Head of caudate nucleus (tissue), 42 donors: ENCODE measurements around the gene CASP2.

ENCODE experiments used
- DNase-seq, 42 donors: peaks; one replicate each; pipeline versions ENCODE4 v3.0.0 to v3.0.0-alpha.2; 2020 to 2021; ENCODE audit warnings: mixed read lengths in 7 of 42
- intact Hi-C: fragments of 100-400 bp; cut with DNase I; formaldehyde crosslinking; loops from one replicate; pipeline ENCODE4 v1.15.0; 2022

Gene CASP2

DNA sequence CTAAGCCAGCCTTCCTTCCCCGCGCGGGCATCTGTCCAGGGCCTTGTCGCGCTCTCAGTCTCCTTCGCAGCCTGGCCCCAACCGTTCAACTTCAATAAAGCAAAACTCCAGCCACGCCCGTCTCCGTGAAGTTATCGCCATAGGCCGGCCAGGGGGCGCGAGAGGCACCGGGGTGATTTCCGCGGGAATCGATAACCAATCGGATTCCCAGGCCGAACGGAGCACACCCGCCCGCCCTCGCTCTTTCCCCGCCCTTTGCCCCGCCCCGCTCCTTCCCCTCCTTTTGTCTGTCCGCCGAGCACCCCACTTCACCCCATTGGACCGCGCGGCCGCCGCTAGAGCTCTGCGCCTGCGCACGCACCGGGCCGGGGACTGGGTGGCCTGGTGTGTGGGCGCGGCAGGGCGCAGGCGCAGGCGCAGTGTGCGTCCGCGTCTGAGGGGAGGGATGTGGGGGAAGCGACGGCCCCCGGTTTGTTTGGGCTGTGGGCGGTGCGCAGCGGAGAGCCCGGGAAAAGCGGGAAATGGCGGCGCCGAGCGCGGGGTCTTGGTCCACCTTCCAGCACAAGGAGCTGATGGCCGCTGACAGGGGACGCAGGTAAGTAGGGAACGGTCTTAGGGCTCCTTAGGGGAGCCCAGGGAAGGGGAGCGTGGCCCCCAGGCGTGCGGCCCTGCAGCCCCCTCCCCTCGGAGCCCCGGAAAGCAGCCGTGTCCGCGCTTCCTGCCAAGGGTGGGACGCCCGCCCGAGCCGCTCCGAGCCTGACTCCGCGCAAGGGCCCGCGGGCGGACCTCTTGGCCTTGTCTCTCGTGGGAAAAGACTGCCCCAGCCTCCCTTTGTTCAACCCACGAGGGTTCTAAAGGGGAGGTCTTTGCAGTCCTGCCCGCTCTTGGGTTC is at the start of gene CASP2:
Gene CASP2, plus strand, starts transcription at position 417 of the 892 bp plus-strand sequence. Its CDS starts 105 bp downstream, at position 522.
- DNase-seq = peak; percentile 89 to 99 (median 98)
- intact Hi-C loops = no loop called here

DNA sequence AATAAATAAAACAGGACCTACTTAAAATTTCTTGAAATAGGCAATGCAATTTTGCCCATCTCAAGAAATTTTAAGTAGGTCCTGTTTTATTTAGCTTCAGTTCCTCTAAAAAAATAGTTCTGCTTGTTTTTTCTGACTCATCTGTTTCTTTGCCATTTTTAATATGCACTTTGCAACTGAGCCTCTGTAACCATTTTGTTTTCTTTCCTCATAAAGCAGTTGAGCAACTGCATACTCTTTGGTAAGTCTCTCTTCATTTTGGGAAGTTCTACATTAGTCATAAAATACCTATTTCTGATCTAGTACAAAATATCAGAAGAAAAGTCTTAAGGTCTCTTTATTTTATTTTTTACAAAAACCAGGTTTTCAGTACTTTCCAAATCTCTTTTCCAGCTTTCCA is 48.3 kb upstream of the CASP2 start:
- intact Hi-C loops = loop anchor here (5.0 kb wide), 1 partner anchor 67 kb away; no protein-coding TSS in a partner anchor
- DNase-seq = no peak

DNA sequence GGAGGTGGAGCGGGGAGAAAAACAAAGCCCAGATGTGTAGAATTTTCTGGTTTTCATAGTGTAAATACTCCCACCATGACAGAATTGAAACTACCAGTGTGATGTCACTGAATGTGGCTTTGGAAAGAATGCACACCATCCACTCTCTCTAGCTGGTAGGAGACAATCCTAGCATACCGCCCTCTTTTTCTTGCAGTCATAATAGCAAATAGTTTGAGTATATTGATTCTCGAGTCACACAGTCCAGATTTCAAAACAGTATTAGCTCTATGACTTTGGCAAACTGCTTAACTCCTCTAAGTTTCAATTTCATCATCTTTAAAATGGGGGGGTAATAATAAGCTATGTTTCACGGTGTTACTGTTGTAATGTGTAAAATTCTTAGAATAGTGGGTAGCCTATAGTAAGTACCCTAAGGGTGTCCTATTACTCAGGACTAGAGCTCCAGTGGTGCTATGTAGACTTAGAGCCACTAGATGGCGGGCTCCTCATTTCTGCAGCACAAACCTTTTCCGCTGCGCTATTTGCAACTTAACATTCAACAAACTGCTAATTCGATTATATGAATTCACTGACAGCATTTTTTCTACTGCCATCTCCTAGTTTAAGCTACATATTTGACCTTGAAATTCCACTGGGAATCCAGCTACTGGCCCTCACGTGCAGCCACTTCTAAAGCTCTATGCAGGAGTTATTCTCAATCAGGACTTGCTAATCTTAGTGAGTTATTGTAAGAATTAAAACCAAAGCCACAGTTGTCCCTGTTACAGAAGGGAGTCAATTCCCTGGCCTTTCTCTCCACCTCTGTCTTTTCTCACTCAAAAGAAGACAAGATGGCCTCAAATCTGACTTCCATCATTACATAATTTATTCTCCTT is 47.6 kb upstream of the CASP2 start:
- peak; percentile 22 to 92 (median 80) for DNase-seq
- intact Hi-C loops = loop anchor here (5.0 kb wide), 1 partner anchor 67 kb away; no protein-coding TSS in a partner anchor

DNA sequence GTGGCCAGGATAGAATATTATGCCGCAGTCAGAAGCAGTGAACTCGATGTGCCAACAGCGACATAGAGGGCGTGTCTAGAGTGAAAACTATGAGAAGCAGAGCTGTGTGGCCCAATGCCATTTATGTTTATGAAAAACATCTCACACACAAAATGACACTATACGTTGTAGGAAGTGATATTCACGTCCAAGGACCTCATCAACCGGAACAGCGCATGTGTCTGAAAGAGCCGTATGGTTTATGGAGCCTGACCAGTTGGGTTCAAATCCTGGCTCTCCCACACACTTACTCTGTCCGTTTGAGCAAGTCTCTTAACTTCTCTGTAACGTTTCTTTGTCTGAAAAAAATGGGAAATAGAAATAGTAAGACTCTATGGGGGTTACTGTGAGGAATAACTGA is 45.8 kb upstream of the CASP2 start:
- DNase-seq = no peak
- intact Hi-C loops = loop anchor here (5.0 kb wide), 1 partner anchor 65 kb away; no protein-coding TSS in a partner anchor

DNA sequence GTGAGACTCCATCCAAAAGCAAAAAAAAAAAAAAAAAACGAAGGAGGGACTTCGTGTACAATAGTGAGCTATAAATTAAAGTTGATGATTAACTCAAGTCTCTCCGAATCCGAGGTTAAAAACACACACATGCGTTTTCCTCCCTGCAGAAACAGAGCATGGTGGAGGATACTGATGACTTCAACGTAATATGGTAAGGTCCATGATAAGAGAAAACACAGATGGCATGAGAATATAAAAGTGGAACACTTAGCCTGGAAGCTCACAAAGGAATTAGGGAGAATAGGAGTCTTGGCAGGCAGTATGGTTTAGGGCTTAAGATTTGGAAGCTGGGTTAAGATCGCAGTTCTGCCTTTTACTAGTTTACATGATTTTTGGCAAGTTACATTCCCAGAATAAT is 45.0 kb upstream of the CASP2 start:
- DNase-seq = no peak
- intact Hi-C loops = loop anchor here (5.0 kb wide), 1 partner anchor 64 kb away; no protein-coding TSS in a partner anchor

DNA sequence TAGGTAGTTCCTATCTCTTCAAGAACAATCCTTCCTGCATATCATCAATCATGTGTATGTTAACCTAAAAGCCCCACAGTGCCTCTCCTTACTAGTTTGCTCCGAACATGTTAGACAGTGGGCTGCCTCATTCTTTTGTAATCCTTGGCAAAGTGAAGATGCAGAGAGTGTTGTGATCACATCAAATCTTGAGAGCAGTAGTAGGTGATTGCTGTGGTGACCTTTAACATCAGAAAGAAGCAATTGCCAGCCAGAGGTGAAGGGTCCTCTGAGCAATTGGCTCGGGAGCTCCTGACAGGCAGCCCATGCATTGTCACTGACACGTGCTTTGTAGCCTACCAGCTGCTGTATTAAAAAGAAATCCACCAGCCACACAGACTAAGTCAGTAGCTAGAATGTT is 44.5 kb upstream of the CASP2 start:
- intact Hi-C loops = loop anchor here (5.0 kb wide), 1 partner anchor 64 kb away; no protein-coding TSS in a partner anchor
- DNase-seq = no peak

DNA sequence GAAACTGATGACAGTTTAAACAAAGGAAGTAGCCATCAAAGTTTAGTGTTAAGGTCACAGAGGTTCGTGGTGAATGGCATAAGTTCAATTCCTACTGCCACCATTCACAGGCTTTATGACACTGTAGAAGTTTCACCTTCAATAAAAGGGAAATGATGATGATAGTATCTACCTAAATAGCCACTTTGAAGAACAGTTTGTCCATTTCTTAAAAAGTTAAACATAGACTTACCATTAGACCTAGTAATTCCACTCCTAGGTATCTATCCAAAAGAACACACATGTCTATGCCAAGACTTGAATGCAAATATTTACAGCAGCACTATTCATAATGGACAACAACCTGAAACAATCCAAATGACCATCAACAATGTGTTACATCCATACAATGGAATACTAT is 43.8 kb upstream of the CASP2 start:
- no peak for DNase-seq
- intact Hi-C loops = loop anchor here (5.0 kb wide), 1 partner anchor 63 kb away; no protein-coding TSS in a partner anchor

DNA sequence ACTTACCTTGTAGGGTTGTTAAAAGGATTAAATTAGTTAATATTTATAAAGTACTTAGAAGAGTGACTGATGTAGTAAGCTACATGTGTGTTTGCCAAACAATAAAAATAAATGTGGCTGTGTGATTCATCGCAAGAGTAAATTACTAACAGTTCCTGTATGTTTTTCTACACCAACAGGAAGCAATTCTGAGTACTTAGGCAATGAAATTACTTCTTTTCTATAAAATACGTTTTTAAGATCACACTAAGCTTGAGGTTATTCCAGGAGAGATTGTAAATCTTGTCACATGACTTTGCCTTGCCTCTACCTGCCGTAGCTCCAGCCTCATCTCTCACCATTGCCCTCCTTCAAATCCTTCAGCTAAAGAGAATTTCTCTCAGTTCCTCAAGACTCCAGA is 43.0 kb upstream of the CASP2 start:
- DNase-seq = no peak
- intact Hi-C loops = no loop called here

DNA sequence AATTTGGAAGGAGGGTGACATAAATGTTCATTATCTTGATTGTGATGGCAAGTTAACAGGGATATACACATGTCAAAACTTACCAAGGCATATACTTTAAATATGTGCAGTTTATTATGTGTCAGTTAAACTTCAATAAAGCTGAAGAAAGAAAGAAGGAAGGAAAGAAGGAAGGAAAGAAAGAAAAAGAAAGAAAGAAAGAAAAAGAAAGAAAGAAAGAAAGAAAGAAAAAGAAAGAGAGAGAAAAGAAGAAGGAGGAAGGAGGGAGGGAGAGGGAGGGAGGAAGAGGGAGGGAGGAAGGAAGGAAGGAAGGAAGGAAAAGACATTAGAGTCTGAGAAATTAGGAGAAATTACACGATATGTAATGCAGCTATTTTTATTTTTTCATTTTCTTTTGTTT is 40.8 kb upstream of the CASP2 start:
- intact Hi-C loops = no loop called here
- no peak for DNase-seq

DNA sequence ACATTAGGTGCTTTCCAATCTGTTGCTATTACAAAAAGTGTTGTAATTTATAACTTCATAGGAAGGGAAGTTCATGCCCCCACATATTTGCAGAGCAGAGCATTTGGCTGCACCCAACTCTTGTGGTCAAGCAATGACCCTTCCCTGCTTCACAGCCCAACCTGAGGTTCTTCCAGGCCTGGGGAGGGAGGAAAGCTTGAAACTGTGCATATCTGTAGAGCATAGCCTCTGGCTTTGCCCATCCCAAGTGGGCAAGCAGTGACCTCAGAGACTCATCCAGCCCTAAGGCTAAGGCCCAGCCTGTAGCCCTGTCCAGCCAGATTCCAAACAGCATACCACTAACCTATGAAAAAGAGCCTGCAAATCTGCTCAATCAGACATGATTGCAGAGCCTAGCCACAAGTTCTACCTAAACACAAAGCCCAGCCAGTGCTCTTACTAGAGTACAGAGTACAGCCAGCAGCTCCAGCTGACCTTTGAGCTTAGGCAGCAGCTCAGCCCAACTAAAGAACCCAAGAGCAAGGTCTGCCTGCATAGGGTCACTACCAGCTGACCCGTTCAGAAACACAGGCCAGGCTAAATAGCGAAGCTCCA is 39.3 kb upstream of the CASP2 start:
- intact Hi-C loops = no loop called here
- no peak for DNase-seq

DNA sequence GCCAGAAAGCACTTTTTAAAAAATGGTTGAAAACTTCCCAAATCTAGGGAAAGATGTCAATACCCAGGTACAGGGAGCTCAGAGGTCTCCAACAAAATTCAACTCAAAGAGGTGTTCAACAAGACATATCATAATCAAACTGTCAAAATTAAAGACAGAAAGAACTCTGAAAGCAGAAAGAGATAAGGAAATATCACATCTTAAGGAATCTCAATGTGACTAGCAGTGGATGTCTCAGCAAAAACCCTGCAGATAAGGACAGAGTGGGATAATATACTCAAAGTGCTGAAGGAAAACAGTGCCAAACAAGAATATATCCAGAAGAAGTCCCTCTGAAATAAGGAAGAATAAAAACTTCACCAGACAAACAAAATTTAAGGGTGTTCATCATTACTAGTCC is 38.0 kb upstream of the CASP2 start:
- no peak for DNase-seq
- intact Hi-C loops = no loop called here

DNA sequence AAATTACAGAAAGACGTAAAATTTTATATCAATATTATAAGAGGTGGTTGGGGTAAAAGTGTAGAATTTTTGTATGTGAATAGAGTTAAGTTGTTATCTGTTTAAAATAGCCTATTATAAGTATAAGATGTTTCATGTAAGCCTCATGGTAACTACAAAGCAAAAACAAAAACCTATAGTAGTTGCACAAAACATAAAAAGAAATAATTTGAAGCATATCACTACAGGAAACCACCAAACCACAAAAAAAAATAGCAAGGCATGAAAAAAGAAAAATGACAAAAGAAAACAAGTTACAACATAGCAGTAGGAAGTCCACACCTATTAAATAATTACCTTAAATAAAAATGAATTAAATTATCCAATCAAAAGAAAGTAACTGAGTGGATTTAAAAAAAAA is 37.3 kb upstream of the CASP2 start:
- intact Hi-C loops = no loop called here
- DNase-seq = no peak

DNA sequence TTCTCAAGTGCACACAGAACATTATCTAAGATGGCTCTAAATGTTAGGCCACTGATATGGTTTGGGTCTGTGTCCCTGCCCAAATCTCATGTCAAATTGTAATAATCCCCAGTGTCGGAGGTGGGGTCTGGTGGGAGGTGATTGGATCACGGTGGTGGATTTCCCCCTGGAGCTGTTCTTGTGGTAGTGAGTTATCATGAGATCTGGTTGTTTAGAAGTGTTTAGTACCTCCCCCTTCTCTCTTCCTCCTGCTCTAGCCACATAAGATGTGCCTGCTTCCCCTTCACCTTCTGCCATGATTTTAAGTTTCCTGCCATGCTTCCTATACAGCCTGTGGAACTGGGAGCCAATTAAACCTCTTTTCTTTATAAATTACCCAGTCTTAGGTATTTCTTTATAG is 36.1 kb upstream of the CASP2 start:
- no peak for DNase-seq
- intact Hi-C loops = no loop called here

DNA sequence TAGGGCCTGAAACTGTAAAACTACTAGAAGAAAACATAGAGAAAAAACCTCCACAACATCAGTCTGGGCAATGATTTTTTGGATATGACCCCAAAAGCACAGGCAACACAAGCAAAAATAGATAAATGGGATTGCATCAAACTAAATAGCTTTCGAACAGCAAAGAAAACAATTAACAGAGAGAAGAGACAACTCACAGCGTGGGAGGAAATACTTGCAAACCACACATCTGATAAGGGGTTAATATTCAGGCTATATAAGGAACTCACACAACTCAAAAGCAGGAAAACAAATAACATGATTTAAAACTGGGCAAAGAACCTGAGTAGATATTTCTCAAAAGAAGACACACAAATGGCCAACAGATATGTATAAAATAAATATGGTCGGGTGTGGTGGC is 32.6 kb upstream of the CASP2 start:
- DNase-seq = no peak

DNA sequence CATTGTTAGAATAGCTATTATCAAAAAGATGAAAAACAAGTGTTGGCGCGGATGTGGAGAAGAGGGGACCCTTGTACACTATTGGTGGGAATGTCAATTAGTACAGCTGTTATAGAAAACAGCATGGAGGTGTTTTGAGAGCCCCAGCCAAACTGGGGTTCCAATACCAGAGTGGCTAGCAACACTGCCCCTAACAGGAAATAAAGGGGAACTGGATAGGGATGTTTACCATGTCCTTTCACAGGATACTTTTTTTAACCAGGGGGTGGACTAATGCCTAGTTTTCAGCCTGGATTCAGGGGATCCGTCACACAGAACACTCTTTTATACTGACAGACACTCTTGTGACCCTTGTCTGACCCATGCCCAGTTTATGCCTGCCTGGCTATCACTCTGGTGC is 31.8 kb upstream of the CASP2 start:
- intact Hi-C loops = no loop called here
- DNase-seq = no peak

More for the DNA sequence above, 32.6 kb upstream of the CASP2 start:
- intact Hi-C loops = no loop called here

DNA sequence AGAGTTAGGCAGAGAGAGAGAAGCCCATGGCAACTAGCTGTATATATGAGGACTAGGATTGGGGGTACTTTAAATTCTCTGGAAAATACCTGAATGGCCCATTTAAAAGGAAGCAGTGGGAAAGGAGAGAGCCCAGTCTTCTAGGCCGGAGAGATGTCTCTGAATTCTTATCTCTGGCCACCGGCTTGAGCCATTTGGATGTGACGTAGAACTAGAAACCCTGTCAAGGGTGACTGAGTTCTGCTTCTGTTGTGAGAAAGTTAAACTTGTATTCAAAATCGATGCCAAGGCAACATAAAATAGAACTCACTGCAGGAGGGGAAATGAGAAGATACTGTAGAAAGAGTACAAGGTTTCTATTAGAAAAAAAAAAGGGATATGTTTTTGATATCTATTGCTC is 31.2 kb upstream of the CASP2 start:
- intact Hi-C loops = no loop called here
- no peak for DNase-seq

DNA sequence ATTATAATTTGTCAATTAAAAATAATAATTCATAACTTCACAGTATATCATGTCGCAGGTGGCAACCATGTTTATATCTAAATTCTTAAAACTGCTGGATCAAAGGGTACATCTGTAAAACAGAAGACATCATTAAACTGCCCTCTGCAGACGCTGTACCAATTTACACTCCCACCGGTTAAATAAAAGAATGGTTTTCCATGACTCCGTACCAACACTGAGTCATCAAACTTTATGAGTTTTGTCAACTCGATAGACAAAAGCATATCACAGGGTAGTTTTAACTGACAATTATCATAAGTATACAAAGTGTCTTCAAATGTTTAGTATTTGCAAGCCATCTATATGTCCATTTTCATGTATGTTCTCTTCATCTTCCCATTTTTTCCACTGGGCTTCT is 30.6 kb upstream of the CASP2 start:
- intact Hi-C loops = no loop called here
- no peak for DNase-seq

DNA sequence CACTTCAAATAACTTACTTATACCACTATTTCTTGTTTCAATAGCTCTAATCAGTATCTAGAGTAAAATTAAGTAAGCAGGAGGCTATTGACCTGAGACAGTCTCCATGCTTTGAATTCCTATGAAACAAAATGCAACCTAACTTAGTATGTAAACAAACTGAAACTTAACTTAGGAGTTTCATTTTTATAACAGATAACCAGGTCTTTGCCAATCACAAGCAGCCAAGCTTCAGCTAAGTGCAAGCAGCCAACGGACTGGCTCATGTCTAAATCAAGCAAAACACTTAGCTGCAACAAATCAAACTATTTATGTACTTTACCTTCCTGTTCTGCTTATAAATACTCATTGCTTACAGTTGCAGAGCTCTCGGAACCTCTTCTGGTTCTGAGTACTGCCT is 29.3 kb upstream of the CASP2 start:
- DNase-seq = no peak
- intact Hi-C loops = no loop called here

DNA sequence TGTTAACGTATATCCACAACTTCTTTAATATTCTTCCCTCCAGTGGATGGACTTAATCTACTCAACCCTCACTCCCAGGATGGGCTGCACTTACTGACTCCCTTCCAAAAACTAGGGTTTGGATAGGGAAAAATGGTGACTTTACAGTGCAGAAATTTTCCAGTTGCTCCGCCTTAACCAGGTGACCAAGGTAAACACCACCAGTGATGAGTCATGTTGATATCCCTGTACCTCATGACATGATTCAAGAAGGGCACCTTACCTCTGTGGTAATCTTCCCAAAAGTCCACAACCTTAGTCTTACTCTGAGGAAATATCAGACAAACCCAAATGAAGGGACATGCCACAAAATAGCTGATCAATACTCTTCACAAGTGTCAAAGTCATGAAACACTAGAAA is 28.4 kb upstream of the CASP2 start:
- intact Hi-C loops = no loop called here
- no peak for DNase-seq

DNA sequence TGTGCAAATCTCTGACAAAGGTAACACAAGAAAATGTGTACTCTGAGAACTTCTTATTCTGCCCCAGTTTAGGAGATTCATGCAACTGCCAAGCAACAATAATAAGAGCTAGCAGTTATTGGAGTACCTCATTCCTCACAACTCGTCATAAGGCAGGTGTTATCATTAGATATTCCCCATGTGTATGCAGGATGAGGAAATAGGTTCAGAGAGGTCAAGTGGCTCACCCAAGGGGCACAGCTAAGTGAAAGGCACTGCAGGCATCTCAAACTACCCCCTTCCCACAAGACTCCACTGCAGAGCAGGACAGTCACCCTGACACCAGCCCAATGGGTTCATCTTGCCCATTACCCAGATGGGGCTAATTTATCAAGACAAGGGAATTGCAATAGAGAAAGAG is 26.2 kb upstream of the CASP2 start:
- DNase-seq = no peak
- intact Hi-C loops = no loop called here
